GM23338 (cell line): ENCODE measurements around the gene TUBG2. TPM values are rescaled to one million over a fixed set of nuclear protein-coding genes. Genes with fewer than 3 reads are reported as not detected.

Experiments used
- ATAC-seq: fragments of 200-7000 bp; cut with Tn5 transposase; 3 replicates; pipeline ENCODE4 v1.9.1; 2020
- DNase-seq: peaks from one replicate; pipeline ENCODE4 v3.0.0-alpha.2; 2015; ENCODE audit warnings: low spot score
- H2AFZ ChIP-seq: fragments of 200-600 bp; sonication (generic); 2 replicates; pipeline ENCODE4 v1.8.0; 2016; ENCODE audit warnings: antibody characterized with exemption, mild to moderate bottlenecking, moderate library complexity
- H3F3A ChIP-seq: fragments of 200-600 bp; sonication (generic); replicated peaks from 2 replicates; pipeline ENCODE4 v1.8.0; 2017; ENCODE audit warnings: antibody characterized with exemption, mixed run types, low read depth
- H3K27ac ChIP-seq: fragments of 200-600 bp; sonication (generic); 2 replicates; pipeline ENCODE4 v1.6.1; 2016; ENCODE audit warnings: low read depth
- H3K27me3 ChIP-seq: fragments of 200-600 bp; sonication (generic); 2 replicates; pipeline ENCODE4 v1.8.0; 2016; ENCODE audit warnings: mild to moderate bottlenecking, mixed run types, moderate library complexity; ENCODE audit not compliant: insufficient read depth
- H3K36me3 ChIP-seq: fragments of 200-600 bp; sonication (generic); 2 replicates; pipeline ENCODE4 v1.8.0; 2016; ENCODE audit warnings: mild to moderate bottlenecking; ENCODE audit not compliant: insufficient read depth
- H3K4me1 ChIP-seq: fragments of 200-600 bp; sonication (generic); 2 replicates; pipeline ENCODE4 v1.8.0; 2016; ENCODE audit warnings: mild to moderate bottlenecking, moderate library complexity; ENCODE audit not compliant: insufficient read depth
- H3K4me2 ChIP-seq: fragments of 200-600 bp; sonication (generic); 2 replicates; pipeline ENCODE4 v1.7.1; 2017; ENCODE audit warnings: mixed run types
- H3K4me3 ChIP-seq: fragments of 200-600 bp; sonication (generic); 2 replicates; pipeline ENCODE4 v1.6.1; 2016; ENCODE audit warnings: mixed run types
- H3K79me2 ChIP-seq: fragments of 200-600 bp; sonication (generic); replicated peaks from 2 replicates; pipeline ENCODE4 v1.8.0; 2017; ENCODE audit warnings: mild to moderate bottlenecking; ENCODE audit not compliant: insufficient read depth
- H3K9me2 ChIP-seq: fragments of 200-600 bp; sonication (generic); 2 replicates; pipeline ENCODE4 v1.8.0; 2017; ENCODE audit not compliant: insufficient read depth
- H4K20me1 ChIP-seq: fragments of 200-600 bp; sonication (generic); replicated peaks from 2 replicates; pipeline ENCODE4 v1.8.0; 2017; ENCODE audit warnings: mild to moderate bottlenecking; ENCODE audit not compliant: insufficient read depth
- H3K27ac Mint-ChIP-seq: 2 replicates; pipeline ENCODE4 v1.8.0; 2020; ENCODE audit warnings: inconsistent platforms, mild to moderate bottlenecking, moderate library complexity, mixed read lengths
- H3K27me3 Mint-ChIP-seq: 3 replicates; pipeline ENCODE4 v1.8.0; 2022; ENCODE audit warnings: low read depth, mild to moderate bottlenecking, moderate library complexity, mixed read lengths, inconsistent platforms; ENCODE audit not compliant: insufficient read depth, poor library complexity
- H3K36me3 Mint-ChIP-seq: 3 replicates; pipeline ENCODE4 v1.8.0; 2021; ENCODE audit warnings: low read depth, mild to moderate bottlenecking, inconsistent platforms, moderate library complexity, mixed read lengths
- H3K4me1 Mint-ChIP-seq: 3 replicates; pipeline ENCODE4 v1.8.0; 2020; ENCODE audit warnings: mild to moderate bottlenecking, inconsistent platforms, mixed read lengths
- H3K4me3 Mint-ChIP-seq: 3 replicates; pipeline ENCODE4 v1.8.0; 2021; ENCODE audit warnings: moderate library complexity, mild to moderate bottlenecking, inconsistent platforms, mixed read lengths
- H3K9me3 Mint-ChIP-seq: 3 replicates; pipeline ENCODE4 v1.8.0; 2020; ENCODE audit warnings: moderate library complexity, mild to moderate bottlenecking, inconsistent platforms, mixed read lengths
- CREB1 ChIP-seq: fragments of 250-450 bp; sonication (Bioruptor Pico); IDR thresholded peaks from 2 replicates; pipeline ENCODE4 v1.5.0; 2020; ENCODE audit warnings: low read depth, mild to moderate bottlenecking, moderate library complexity
- EZH2 ChIP-seq: fragments of 200-600 bp; sonication (generic); IDR thresholded peaks from one replicate; pipeline ENCODE4 v1.8.0; 2017; ENCODE audit warnings: antibody characterized with exemption, mild to moderate bottlenecking, low read depth; ENCODE audit not compliant: unreplicated experiment
- EZH2phosphoT487 ChIP-seq: fragments of 200-600 bp; sonication (generic); IDR thresholded peaks from one replicate; pipeline ENCODE4 v1.8.1; 2018; ENCODE audit warnings: antibody characterized with exemption; ENCODE audit not compliant: unreplicated experiment
- JUNB ChIP-seq: IDR thresholded peaks from one replicate; pipeline ENCODE4 v1.6.1; 2016; ENCODE audit warnings: antibody characterized with exemption; ENCODE audit not compliant: unreplicated experiment
- NANOG ChIP-seq: IDR thresholded peaks from 2 replicates; pipeline ENCODE4 v1.6.1; 2016; ENCODE audit warnings: antibody characterized with exemption, borderline replicate concordance
- ZNF114 ChIP-seq: fragments of 250-450 bp; sonication (Bioruptor Pico); IDR thresholded peaks from 2 replicates; pipeline ENCODE4 v1.5.0; 2020; ENCODE audit warnings: mild to moderate bottlenecking, moderate library complexity
- polyA plus RNA-seq: library from polyadenylated mRNA; unstranded; fragments of >200 nt; fragmentation: Nextera tagmentation; extraction: Ambion mirVana; gene quantifications from 2 replicates; pipeline ENCODE4 v1.2.1, GENCODE V29; 2016
- total RNA-seq: library from RNA; depleted of rRNA; stranded (reverse); fragments of >200 nt; shearing (Covaris generic); gene quantifications from 2 replicates; pipeline ENCODE4 v1.2.3, GENCODE V29; 2014
- TF ChIP-seq, protein P1 (sequence below): IDR thresholded peaks from 2 replicates; pipeline ENCODE4 v1.6.1; 2016; ENCODE audit warnings: antibody characterized with exemption
- TF ChIP-seq, protein P2 (sequence below), 2 experiments: fragments of 200-600 bp in 1 of 2; sonication (generic) in 1 of 2; conservative IDR thresholded peaks; 2 replicates each; pipeline versions ENCODE4 v1.5.1 to v1.6.1; 2016 to 2017; ENCODE audit warnings: antibody characterized with exemption in 2 of 2, low read depth in 2 of 2, mild to moderate bottlenecking in 2 of 2, moderate library complexity in 1 of 2
- TF ChIP-seq, protein P3 (sequence below): IDR thresholded peaks from one replicate; pipeline ENCODE4 v1.6.1; 2018; ENCODE audit warnings: antibody characterized with exemption; ENCODE audit not compliant: unreplicated experiment

Gene TUBG2
- total and polyA plus RNA-seq, 2 experiments from 2014 or later: 18.2 to 19.0 TPM

- no peak overlapping the region for H3K27ac ChIP-seq
- Mint-ChIP-seq H3K4me1 (peaks cover 8% of the 10 kb centered on the region), H3K36me3 (no peaks in the 10 kb centered on the region), H3K4me3 (no peak overlapping the region), H3K27me3 (peaks cover 6% of the 10 kb centered on the region), H3K9me3 (no peaks in the 10 kb centered on the region), H3K27ac (no peak overlapping the region)
- no peak overlapping the region for H3K4me3 ChIP-seq
- no peaks in the 10 kb centered on the region for H3K9me2 ChIP-seq
- no peaks in the 10 kb centered on the region for H4K20me1 ChIP-seq
- H3F3A ChIP-seq: no peaks in the 10 kb centered on the region
- TF ChIP-seq EZH2phosphoT487: no peak
- TF ChIP-seq CREB1: no peak
- TF ChIP-seq, protein P1, sequence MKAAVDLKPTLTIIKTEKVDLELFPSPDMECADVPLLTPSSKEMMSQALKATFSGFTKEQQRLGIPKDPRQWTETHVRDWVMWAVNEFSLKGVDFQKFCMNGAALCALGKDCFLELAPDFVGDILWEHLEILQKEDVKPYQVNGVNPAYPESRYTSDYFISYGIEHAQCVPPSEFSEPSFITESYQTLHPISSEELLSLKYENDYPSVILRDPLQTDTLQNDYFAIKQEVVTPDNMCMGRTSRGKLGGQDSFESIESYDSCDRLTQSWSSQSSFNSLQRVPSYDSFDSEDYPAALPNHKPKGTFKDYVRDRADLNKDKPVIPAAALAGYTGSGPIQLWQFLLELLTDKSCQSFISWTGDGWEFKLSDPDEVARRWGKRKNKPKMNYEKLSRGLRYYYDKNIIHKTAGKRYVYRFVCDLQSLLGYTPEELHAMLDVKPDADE: no peak
- no peak for TF ChIP-seq JUNB
- no peak for TF ChIP-seq NANOG
- TF ChIP-seq, protein P2, sequence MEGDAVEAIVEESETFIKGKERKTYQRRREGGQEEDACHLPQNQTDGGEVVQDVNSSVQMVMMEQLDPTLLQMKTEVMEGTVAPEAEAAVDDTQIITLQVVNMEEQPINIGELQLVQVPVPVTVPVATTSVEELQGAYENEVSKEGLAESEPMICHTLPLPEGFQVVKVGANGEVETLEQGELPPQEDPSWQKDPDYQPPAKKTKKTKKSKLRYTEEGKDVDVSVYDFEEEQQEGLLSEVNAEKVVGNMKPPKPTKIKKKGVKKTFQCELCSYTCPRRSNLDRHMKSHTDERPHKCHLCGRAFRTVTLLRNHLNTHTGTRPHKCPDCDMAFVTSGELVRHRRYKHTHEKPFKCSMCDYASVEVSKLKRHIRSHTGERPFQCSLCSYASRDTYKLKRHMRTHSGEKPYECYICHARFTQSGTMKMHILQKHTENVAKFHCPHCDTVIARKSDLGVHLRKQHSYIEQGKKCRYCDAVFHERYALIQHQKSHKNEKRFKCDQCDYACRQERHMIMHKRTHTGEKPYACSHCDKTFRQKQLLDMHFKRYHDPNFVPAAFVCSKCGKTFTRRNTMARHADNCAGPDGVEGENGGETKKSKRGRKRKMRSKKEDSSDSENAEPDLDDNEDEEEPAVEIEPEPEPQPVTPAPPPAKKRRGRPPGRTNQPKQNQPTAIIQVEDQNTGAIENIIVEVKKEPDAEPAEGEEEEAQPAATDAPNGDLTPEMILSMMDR (conservative IDR thresholded peaks at IDR 0.05; ENCODE audit: low read depth in 2 of 2): no peak
- TF ChIP-seq ZNF114 (CRISPR knock-in tag): no peak
- TF ChIP-seq, protein P3, sequence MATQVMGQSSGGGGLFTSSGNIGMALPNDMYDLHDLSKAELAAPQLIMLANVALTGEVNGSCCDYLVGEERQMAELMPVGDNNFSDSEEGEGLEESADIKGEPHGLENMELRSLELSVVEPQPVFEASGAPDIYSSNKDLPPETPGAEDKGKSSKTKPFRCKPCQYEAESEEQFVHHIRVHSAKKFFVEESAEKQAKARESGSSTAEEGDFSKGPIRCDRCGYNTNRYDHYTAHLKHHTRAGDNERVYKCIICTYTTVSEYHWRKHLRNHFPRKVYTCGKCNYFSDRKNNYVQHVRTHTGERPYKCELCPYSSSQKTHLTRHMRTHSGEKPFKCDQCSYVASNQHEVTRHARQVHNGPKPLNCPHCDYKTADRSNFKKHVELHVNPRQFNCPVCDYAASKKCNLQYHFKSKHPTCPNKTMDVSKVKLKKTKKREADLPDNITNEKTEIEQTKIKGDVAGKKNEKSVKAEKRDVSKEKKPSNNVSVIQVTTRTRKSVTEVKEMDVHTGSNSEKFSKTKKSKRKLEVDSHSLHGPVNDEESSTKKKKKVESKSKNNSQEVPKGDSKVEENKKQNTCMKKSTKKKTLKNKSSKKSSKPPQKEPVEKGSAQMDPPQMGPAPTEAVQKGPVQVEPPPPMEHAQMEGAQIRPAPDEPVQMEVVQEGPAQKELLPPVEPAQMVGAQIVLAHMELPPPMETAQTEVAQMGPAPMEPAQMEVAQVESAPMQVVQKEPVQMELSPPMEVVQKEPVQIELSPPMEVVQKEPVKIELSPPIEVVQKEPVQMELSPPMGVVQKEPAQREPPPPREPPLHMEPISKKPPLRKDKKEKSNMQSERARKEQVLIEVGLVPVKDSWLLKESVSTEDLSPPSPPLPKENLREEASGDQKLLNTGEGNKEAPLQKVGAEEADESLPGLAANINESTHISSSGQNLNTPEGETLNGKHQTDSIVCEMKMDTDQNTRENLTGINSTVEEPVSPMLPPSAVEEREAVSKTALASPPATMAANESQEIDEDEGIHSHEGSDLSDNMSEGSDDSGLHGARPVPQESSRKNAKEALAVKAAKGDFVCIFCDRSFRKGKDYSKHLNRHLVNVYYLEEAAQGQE: no peak
- no peak for TF ChIP-seq EZH2
- H3K36me3 ChIP-seq: no peaks in the 10 kb centered on the region
- no peaks in the 10 kb centered on the region for H3K27me3 ChIP-seq
- ATAC-seq: peak; percentile 54
- no peaks in the 10 kb centered on the region for H3K79me2 ChIP-seq
- peaks cover 5% of the 10 kb centered on the region; the same call in 1 of the 2 replicates for H3K4me1 ChIP-seq
- H2AFZ ChIP-seq: no peak overlapping the region
- H3K4me2 ChIP-seq: no peak overlapping the region
- no peak for DNase-seq
Measured at GRCh38 chr17:42639525-42640113, 19.5 kb upstream of the TUBG2 start.

GRCh38 chr17:42640121-42640520 is 19.0 kb upstream of the TUBG2 start:
- H3F3A ChIP-seq: no peaks in the 10 kb centered on the region
- H3K27ac ChIP-seq: no peak overlapping the region
- Mint-ChIP-seq H3K27ac (no peak overlapping the region), H3K4me1 (peaks cover 8% of the 10 kb centered on the region), H3K36me3 (no peaks in the 10 kb centered on the region), H3K9me3 (no peaks in the 10 kb centered on the region), H3K4me3 (no peak overlapping the region), H3K27me3 (peaks cover 8% of the 10 kb centered on the region)
- no peaks in the 10 kb centered on the region for H3K27me3 ChIP-seq
- DNase-seq (no peak), ATAC-seq (no peak)
- no peak overlapping the region for H3K4me3 ChIP-seq
- H2AFZ ChIP-seq: no peak overlapping the region
- H3K36me3 ChIP-seq: no peaks in the 10 kb centered on the region
- H3K79me2 ChIP-seq: no peaks in the 10 kb centered on the region
- no peaks in the 10 kb centered on the region for H3K9me2 ChIP-seq
- H3K4me2 ChIP-seq: no peak overlapping the region
- peaks cover 5% of the 10 kb centered on the region; the same call in 1 of the 2 replicates for H3K4me1 ChIP-seq
- H4K20me1 ChIP-seq: no peaks in the 10 kb centered on the region
- no peak for TF ChIP-seq CREB1
- no peak for TF ChIP-seq EZH2
- TF ChIP-seq, protein P1: no peak
- no peak for TF ChIP-seq EZH2phosphoT487
